Hematopoietic multipotent progenitor cell treated with erythropoietin and hydrocortisone succinate and interleukin-3 and kit ligand, for 17 days (in vitro differentiated cells): ENCODE measurements around the gene MEGF9.

Experiments used
- DNase-seq: peaks from one replicate; pipeline ENCODE4 v3.0.0-alpha.2; 2015; ENCODE audit warnings: low spot score

Gene MEGF9

DNA sequence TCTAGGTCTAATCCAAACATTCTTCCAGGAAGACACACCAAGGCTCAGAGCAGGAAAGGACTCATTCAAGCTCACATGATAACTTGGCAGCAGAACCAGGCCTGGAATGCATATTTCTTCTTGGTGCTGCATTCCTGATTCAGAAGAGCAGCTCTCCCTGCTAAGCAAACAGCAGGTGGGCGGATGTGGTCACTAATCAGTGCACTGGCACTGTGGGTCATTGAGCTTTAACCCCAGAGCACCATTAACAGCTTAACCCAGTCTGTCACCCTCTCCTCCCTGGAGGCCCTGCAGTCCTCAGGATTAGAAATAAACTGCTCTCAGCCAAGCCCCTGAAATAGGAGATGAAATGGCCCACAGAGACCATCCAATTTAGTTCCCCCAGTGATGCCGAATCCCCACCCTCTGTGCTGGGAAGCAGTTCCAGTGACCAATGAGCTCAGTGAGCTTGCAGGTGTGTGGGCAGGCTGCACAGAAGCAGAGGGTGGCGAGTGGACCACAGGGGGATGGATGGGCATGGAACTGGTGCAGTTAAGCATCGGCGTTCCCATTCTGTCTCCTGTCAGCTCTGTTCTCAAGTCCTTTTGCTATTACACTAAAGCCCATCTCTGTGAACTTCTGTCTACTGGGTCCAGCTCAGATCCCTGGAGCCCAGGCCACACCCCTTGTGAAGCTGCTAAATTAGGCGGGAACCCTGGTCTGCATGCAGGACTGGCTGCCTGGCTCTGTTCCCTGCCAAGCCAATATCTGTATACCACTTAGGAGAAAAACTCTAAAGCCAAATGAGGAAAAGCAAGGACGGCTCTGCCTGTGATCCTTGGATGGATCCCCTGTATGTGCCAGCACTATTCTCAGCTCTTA lies 16.6 kb upstream of the MEGF9 start:
- DNase-seq = no peak

DNA sequence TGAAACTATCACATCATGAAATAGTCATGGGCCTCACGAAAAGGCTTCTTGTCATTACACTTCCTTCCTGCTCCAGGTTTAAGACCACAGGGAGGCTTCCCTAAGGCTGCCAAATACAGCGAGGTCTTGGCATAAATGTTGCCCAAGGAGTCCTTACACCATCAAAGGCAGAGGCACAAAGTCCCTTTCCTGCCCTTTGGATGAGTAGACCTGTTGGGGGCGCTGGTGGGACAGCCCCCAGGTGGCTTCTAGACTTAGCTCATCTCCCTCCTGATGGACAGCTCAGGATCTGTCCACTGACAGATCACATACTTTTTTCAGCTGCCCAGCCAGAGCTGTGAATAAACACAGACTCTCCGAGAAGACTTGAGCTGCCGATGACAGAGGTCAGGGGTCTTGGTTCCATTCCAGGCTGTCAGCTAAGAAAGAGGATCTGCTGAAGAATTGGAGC lies 15.5 kb upstream of the MEGF9 start:
- DNase-seq = peak; percentile 34

DNA sequence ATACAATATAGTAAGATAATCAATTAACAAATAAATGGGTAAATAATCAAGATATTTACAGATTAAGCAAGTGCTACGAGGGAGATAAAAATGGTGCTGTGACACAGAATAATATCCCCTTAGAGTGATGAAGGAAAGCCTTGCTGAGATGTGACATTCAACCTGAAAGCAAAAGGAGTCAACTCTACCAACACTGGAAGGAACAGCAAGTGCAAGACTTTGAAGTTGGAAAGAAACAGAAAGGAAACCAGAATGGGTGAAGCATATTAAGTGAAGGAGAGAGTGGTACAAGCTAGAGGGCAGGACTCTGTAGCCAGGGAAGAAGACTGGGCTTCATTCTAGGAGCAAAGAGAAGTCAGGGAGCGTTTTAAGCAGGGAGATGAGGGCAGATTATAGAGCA lies 12.2 kb upstream of the MEGF9 start:
- no peak for DNase-seq

DNA sequence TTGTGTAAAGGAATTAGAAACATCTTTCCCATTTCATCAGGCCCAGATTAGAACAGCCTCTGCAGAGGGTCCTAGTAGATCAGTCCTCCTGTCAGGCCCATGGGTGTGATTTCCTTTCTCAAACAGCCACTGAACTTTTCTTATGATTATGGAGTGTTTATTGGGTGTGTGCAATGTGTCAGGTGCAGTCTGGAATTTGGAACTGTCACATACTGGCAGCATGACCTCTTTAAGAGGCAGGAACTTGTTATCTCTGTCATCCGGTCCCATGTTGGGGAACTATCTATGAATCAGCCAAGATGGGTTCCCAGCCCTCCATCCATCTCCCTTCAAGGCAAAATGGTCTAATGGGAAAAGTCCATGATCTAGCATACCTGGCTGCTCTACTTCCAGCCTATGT lies 11.6 kb upstream of the MEGF9 start:
- no peak for DNase-seq

DNA sequence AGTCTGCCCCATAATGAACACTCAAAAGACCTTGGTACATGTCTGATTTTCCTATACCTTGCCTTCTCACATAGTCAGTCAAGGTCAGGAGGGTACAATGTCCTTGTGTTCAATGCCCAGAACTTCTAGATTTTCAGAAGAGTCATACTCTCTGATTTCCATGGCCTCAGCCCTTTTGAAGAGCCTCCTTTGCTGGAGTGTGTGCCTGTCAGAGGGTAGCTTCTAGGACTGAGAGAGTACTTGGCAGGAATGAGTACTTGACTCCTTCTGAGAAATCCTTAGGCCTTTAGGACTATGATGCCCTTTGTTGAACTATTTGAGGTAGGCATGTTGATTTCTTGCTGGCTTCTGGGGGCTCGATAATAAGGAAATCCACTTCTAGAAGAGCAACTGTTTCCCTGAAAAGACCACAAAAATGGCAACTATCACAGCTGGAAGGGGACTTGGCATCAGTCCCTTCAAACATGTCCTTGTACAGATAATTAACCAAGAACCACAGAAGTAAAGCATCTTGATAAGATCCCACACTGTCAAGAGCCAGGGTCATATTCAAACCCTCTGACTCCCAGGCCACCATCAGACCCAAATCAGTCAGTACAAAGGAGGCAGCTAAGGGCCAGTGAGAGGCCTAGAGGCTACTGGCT lies 10.6 kb upstream of the MEGF9 start:
- DNase-seq = no peak

DNA sequence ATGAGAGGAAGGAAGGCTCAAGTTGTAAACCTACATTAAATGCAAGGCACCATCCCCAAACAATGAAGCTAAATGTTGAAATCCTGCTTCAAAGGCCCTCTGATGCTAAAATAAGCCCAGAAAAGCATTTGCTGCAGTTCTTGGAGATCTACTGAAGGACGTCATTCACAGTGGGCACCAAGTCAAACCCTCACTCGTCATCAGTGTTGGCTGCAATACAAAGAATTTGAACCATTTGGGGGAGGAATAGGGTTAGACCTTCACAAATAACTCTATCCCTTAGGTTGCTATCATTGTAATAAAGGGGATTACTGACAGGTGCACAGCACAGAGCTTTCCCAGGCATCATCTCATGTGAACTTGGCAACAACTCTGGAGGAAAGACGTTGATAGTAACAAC lies 9.3 kb upstream of the MEGF9 start:
- DNase-seq = no peak

DNA sequence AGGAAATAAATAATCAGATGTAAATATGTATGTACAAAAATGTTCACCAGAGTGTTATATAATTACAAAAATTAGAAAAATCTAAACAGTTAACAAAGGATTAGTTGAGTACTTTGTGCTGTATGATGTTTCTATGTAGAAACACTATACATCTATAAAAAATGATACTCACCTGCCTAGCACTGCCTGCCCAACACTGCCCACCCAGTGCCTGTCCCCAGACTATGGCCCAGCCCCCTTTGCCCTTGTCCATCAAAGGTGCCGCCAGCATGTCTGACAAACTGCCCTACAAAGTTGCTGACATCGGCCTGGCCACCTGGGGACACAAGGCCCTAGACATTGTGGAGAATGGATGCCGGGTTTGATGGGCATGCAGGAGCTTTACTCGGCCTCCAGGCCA lies 6.1 kb upstream of the MEGF9 start:
- DNase-seq = no peak

DNA sequence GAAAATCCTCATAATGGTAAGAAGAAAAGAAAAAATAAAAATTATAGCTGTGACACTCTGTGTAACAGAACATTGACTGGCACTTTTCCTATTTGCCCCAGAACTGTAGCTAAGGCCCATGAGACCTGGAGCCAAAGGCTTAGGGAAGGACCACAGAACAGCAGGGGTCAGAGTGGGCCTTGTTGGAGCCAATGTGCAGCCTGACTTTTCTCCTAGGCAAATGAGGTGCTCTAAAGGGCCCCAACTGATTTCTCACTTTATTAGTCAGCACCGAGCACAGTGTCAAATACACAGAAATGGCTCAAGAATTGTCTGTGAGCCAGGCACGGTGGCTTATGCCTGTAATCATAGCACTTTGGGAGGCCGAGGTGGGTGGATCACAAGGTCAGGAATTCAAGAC lies 4.0 kb upstream of the MEGF9 start:
- no peak for DNase-seq

DNA sequence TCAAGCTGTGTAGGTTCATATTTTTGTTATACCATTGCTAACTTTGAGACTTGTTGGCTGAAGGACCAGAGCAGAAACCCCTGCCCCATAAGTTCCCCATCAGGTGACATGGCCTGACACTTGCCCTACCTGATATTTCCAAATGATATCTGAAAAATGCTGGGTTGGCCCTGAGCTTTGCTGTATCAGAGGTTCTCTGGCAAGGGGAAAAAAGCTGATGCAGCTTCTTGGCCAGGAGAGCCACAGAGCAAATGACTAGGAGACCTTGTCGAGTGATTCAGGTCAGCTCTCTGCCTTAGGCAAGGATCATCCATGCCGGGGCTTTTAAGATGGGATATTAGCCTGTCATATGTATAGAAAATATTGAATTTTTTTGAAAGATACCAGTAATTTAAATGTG lies 2.9 kb upstream of the MEGF9 start:
- DNase-seq = no peak

DNA sequence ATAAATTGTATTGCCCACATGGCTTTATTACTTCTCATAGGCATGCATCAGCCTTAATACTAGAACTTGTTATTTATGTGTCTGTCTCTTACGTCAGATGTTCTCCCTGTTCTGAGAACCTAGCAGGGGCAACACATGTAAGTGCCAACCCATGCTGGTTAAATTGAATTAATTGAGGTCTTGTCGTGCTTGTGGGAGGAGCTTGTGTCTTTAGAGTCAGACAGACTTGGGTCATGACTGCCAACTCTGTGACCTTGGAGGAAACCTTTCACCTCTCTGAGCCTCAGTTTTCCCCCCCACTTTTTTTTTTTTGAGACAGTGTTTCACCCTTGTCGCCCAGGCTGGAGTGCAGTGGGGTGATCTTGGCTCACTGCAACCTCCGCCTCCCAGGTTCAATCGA lies 2.2 kb upstream of the MEGF9 start:
- DNase-seq = no peak

DNA sequence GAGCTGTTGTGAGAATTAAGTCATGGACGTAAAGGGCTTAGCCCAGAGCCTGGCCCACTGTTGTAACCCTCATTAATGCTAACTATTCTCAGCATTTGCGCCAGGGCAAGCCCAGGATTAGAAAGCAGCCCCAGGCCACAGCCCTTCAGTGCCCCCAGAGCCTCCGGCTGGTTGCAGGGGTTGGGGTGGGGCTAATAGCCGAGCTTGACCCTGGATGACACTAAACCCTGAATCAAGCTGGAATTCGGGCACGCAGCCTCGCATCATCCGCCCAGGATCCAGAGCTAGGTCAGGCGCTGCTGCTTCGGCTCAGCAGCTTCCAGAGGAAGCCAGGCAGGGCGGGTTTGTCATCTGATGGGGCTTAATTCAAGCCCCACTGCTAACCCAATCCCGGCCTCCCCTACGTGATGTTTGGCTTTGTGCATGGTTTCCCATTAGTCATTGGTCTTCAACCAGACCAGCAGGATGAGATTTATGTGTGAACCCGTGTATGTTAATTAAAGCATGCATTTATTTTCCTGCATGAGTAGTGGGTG lies 1.2 kb upstream of the MEGF9 start:
- DNase-seq = no peak

DNA sequence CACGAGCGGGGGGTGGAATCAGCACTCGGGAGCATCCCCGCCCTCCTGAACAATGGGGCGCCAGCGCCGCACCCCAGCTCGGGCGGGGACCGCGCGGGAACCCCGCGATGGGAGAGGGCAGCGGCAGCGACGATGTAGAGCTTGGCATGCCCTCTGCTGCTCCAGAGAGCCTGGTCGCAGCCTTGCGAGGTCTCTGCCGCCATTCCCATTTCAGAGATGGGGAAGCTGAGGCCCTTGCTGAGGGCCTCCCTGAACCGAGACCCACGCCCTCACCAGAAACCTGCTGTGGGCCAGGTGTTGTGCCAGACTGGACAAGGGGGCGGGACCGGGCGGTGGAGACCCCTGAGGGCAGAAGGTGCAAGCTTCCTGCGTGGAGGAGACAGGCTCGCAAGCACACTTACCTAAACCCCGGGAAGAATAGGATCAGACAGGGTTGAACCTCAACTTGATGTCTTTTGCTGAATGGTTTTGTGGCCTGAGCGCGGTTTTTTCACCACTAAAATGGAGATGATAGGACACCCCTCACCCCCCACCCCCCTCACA lies 647 bp upstream of the MEGF9 start:
- DNase-seq = no peak

DNA sequence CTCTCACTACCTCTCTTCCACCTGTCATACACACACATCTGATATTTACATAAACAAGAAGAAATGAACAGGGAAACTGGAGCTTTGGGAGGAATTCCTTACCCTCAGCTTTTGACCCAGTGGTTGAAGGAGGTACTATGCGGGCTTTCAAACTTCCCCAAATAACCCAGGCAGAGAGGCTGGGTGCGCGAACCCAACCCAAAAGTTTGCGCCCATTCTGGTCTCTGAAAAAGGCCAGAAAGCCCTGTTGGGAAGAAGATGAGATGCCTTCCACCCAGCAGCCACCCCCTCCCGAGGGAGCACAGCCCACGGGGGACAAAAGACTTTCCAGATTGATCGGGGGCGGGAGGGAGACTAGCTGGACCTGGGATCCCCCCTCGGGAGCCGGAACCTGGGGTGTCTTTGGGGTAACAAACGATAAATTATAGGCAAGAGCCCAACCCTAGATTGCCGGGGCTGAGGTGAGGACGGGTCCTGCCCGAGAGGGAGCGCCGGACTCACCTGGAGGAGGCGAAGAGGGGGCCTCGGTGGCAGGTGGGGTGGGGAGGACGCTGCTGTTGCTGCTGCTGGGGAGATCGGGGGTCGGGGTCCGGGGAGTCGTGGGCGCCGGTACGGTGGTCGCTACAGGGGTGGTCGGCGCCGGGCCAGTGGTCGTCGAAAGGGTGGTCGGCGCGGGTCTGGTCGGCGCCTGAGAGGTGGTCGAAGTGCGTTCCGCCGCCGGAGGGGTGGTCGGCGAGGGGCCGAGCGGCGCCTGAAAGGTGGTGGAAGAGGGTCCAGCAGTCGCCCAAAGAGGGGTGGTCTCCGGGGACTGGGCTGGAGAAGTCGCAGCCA lies 798 bp downstream of the MEGF9 start:
- peak; percentile 71 for DNase-seq

DNA sequence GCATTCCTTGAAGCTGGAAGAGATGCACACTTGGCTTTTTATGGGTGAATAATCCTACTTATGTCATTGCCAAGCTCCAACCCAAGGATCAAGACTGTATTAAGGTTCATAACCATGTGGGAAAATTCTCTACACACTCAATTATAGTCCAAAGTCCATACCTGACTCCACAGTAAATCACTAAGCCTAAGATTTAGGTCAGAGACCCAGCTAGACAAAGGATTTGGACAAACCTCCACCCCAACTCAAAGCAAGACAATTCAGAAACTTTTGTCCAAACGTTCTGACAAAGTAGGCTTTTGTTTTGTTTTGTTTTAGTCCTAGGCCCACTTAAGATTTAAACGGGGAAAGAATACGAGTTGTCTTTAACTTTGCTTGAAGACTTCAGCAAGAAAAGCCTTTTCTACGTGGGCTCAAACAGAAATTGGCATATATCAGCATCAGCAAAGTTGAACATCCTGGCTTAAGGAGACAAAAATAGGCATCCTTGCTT lies 1.7 kb downstream of the MEGF9 start:
- peak; percentile 60 for DNase-seq

DNA sequence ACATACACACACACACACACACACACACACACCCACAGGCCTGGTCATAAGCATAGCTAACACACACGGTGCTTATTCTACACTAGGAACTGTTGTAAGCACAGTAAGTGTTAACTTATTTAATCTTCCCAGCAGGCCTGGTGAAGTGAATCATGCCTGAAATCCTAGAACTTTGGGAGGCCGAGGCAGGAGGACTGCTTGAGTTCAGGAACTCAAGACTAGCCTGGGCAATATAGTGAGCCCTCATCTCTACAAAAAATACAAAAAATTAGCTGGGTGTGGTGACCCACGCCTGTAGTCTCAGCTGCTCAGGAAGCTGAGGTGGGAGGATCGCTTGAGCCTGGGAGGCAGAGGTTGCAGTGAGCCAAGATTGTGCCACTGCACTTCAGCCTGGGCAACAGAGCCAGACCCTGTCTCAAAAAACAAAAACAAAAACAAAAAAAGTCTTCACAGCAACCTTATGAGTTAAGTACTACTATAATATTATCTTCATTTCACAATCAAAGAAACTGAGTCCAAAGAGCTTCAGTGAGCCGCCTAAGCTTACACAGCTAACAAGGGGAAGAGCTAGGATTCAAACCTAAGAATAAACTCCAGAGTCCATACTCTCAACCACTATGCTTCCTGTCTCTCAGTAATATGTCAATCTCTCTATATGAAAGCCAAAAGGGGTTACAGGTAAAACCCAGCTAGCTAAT lies 2.3 kb downstream of the MEGF9 start:
- DNase-seq = peak; percentile 73

DNA sequence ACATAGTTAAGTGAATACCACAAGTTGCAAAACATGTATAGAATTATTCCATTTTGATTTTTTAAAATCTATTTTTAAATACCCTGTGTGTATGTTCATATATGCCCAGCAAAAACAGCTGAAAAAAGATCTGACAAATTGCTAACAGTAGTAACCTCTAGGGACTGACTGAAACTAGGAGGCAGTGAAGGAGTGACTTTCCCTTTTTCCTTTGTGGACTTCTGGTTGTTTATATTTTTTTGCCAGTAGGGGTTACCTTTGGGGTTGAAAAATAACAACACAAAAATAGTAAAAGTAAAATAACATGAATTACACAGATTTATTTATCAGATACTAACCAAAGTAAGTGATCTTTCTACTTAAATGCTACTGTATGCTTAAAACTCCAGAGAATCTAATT lies 2.9 kb downstream of the MEGF9 start:
- peak; percentile 75 for DNase-seq

DNA sequence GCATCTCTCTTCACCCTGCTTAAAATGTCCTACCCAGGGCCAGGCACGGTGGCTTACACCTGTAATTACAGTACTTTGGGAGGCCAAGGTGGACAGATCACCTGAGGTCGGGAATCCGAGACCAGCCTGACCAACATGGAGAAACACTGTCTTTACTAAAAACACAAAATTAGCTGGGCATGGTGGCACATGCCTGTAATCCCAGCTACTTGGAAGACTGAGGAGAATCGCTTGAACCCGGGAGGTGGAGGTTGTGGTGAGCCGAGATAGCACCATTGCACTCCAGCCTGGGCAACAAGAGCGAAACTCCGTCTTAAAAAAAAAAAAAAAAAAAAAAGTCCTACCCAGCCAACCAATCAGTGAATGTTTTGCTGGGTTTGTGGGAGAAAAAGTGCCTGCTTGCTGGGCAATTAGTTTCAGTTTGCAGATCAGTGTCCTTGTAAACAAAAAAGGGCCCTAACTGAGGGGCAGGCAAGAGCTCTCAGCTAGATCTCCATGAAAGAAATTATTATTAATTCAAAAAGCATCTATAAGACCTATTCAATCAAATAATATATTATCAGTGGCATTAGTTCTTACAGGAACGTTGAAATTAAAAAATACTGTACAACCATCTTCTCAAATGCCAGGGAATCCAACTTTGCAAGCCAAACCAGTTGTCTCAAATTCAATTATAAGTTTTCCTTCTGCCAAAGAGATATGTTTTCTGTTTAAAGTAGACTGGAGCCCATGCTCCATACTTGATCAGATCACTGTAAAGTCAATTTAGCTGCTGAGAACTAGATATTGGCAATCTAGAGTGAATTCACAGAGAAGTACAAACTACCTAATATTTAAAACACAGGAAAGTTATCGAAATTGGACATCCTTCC lies 3.9 kb downstream of the MEGF9 start:
- DNase-seq = peak; percentile 92

DNA sequence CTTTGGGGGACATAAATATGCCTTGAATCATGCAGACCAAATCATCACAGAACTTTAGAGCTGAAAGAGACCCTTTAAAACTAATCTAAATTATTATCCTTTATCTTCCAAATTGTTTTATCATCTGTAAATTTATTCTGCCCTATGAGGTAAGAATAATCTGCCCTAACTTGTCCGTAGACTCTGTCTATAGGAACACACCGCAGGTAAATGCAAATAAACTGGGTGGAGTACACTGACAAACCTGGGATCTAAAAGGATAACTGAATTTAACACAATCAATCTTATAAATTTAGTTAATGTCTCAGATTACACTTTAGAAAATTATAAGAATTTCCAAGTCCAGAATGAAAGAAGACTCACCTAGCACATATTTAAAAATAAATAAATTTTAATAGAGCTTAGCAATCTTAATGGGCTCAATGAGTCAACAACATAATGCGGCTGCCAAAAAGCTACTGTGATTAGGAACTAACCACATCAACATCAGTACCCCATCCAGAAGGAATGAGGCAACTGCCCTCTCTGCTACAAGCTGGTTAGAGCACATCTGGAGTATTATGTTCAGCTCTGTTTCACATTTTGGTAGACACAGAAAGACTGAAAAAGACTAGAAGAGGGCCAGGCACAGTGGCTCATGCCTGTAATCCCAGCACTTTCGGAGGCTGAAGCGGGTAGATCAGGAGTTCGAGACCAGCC lies 5.6 kb downstream of the MEGF9 start:
- DNase-seq = peak; percentile 49

DNA sequence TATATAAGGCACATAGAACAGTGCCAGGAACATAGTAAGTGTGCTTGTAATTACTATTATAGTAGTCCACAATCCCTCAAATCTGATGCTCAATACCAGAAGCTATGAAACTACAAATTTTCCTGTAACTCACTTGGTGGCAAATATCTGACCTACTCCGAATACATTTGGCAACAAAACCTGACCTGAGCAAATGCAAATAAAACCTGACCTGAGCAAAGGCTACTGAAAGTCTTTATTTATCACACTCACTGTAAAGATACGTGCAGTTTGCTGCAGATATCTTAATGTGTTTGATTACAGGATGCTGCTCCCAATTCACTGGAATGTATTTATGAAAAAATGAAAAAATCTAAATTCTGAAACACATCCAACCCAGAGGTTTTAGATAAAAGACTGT lies 7.1 kb downstream of the MEGF9 start:
- DNase-seq = no peak

DNA sequence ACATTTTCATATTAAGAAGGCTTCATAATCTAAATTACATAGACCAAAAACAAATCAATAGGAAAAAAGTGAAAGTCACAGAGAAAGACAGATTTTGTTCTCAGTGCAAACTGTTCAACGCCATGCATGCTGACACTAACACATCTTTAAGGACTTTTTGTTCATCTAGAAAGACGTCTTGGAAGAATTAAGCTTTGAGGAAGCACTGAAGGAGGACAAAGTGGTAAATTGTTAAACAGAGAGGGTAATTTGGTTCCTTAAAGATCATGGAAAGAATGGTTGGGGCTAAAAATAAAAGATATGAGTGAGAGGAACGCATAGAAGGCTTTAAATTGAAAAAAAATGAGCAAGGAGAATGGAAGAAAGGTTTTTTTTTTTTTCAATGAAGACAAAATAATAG lies 9.1 kb downstream of the MEGF9 start:
- no peak for DNase-seq
